HepG2 (cell line): ENCODE data around the gene BCAR3. TPM values are rescaled to one million over a fixed set of nuclear protein-coding genes. Genes with fewer than 3 reads are reported as not detected.

Source experiments
- ATAC-seq: fragments of 200-7000 bp; cut with Tn5 transposase; 3 replicates; pipeline ENCODE4 v1.9.1; 2020; ENCODE audit warnings: mild to moderate bottlenecking, moderate library complexity
- BruUV-seq: library from RNA; stranded (reverse); fragments of 400-500 nt; replicated peaks from 2 replicates; lab custom pipeline; 2021; lab: Mats Ljungman, UMichigan
- CTCF ChIA-PET: fragments of 300-600 bp; formaldehyde crosslinking; extraction: SDS; loops from one replicate; lab custom pipeline; 2021; ENCODE audit warnings: low total read pairs, inconsistent platforms, low intra/inter-chr PET ratio; lab: Yijun Ruan, JAX
- POLR2A ChIA-PET: fragments of 350-600 bp; sonication (Branson Sonifier 250); formaldehyde crosslinking; loops from one replicate; lab custom pipeline; 2020; ENCODE audit warnings: antibody characterized with exemption, inconsistent platforms; lab: Yijun Ruan, JAX
- DNase-seq: peaks from one replicate; pipeline ENCODE4 v3.0.0-alpha.2; 2015; ENCODE audit warnings: low spot score
- FAIRE-seq: peaks from 3 replicates; lab custom pipeline; 2011; peaks lifted over from hg19 to GRCh38; lab: Jason Lieb, UNC
- H2AFZ ChIP-seq: one replicate; pipeline ENCODE4 v1.6.1; 2011; ENCODE audit warnings: low read length, inconsistent platforms
- H3K27ac ChIP-seq: fragments of 300-600 bp; 3 replicates; pipeline ENCODE4 v1.8.0; 2011; ENCODE audit warnings: mixed run types, mild to moderate bottlenecking, mixed read lengths, low read length, inconsistent platforms; ENCODE audit not compliant: insufficient read depth; ENCODE audit errors: extremely low read length
- H3K27me3 ChIP-seq, 2 experiments: fragments of 200-600 bp in 1 of 2; 2 replicates in 1 of 2; 3 replicates in 1 of 2; pipeline versions ENCODE4 v1.6.0 to v1.8.0; 2011; ENCODE audit warnings: low read length in 2 of 2, mild to moderate bottlenecking in 2 of 2, moderate library complexity in 2 of 2, inconsistent platforms in 1 of 2; ENCODE audit not compliant: insufficient read depth in 2 of 2, control insufficient read depth in 1 of 2
- H3K36me3 ChIP-seq, 2 experiments: fragments of 200-600 bp in 1 of 2; replicated peaks in 1 of 2; 2 replicates in 1 of 2; 3 replicates in 1 of 2; pipeline versions ENCODE4 v1.5.1 to v1.8.0; 2011; ENCODE audit warnings: low read length in 2 of 2, inconsistent platforms in 1 of 2; ENCODE audit not compliant: insufficient read depth in 2 of 2, control insufficient read depth in 1 of 2
- H3K4me1 ChIP-seq: 2 replicates; pipeline ENCODE4 v1.5.1; 2012; ENCODE audit warnings: low read length, inconsistent platforms; ENCODE audit not compliant: insufficient read depth
- H3K4me2 ChIP-seq: 2 replicates; pipeline ENCODE4 v1.6.0; 2011; ENCODE audit warnings: low read depth, low read length, inconsistent platforms
- H3K4me3 ChIP-seq, 3 experiments: fragments of 200-600 bp in 1 of 3; sonication (generic), shearing (Covaris generic) in 1 of 3; replicated peaks in 1 of 3; 2 replicates each; pipeline ENCODE4 v1.5.1; 2011 to 2016; ENCODE audit warnings: low read length in 3 of 3, inconsistent platforms in 2 of 3, low read depth in 2 of 3, mild to moderate bottlenecking in 2 of 3, control low read depth in 1 of 3, mixed read lengths in 1 of 3; ENCODE audit not compliant: insufficient read depth in 1 of 3
- H3K79me2 ChIP-seq: one replicate; pipeline ENCODE4 v1.6.1; 2011; ENCODE audit warnings: low read length, inconsistent platforms; ENCODE audit not compliant: insufficient read depth
- H3K9ac ChIP-seq: 2 replicates; pipeline ENCODE4 v1.6.0; 2011; ENCODE audit warnings: mild to moderate bottlenecking, low read depth, low read length, inconsistent platforms; ENCODE audit not compliant: insufficient read depth
- H3K9me3 ChIP-seq: 2 replicates; pipeline ENCODE4 v1.5.1; 2012; ENCODE audit warnings: mild to moderate bottlenecking, low read length
- H4K20me1 ChIP-seq: 2 replicates; pipeline ENCODE4 v1.6.0; 2011; ENCODE audit warnings: inconsistent platforms, mild to moderate bottlenecking, low read length, moderate library complexity; ENCODE audit not compliant: insufficient read depth
- ATRX ChIP-seq: sonication (generic); formaldehyde crosslinking; IDR thresholded peaks from 2 replicates; pipeline ENCODE4 v1.4.0; 2020; ENCODE audit warnings: missing genetic modification reagents, borderline replicate concordance
- ETV5 ChIP-seq: IDR thresholded peaks from 2 replicates; pipeline ENCODE4 v1.6.1; 2018; ENCODE audit warnings: missing biosample characterization, missing genetic modification reagents, inconsistent platforms, borderline replicate concordance
- KMT2A ChIP-seq: sonication (generic); formaldehyde crosslinking; IDR thresholded peaks from 2 replicates; pipeline ENCODE4 v1.4.0; 2020; ENCODE audit warnings: missing genetic modification reagents
- RARA ChIP-seq: IDR thresholded peaks from 2 replicates; pipeline ENCODE4 v1.6.1; 2016; ENCODE audit warnings: missing genetic modification reagents, missing compliant biosample characterization
- RFX5 ChIP-seq: IDR thresholded peaks from 2 replicates; pipeline ENCODE4 v1.6.1; 2011; ENCODE audit warnings: low read depth, low read length, improper control_type of control experiment
- SIX1 ChIP-seq: sonication (generic); formaldehyde crosslinking; IDR thresholded peaks from 2 replicates; pipeline ENCODE4 v1.4.0; 2020; ENCODE audit warnings: missing genetic modification reagents, borderline replicate concordance
- SP5 ChIP-seq: IDR thresholded peaks from 2 replicates; pipeline ENCODE4 v1.6.1; 2016; ENCODE audit warnings: low read depth, borderline replicate concordance
- TBX2 ChIP-seq: sonication (generic); formaldehyde crosslinking; IDR thresholded peaks from 2 replicates; pipeline ENCODE4 v1.5.0; 2020; ENCODE audit warnings: missing genetic modification reagents, mild to moderate bottlenecking, borderline replicate concordance
- U2AF1 ChIP-seq: fragments of 200-400 bp; formaldehyde crosslinking; optimal IDR thresholded peaks from 2 replicates; pipeline ENCODE3; 2017; ENCODE audit warnings: mild to moderate bottlenecking, low read depth, low read length
- ZMYM3 ChIP-seq: sonication (generic); formaldehyde crosslinking; IDR thresholded peaks from 2 replicates; pipeline ENCODE4 v1.5.1; 2020; ENCODE audit warnings: mild to moderate bottlenecking, missing genetic modification reagents
- ZNF136 ChIP-seq: sonication (generic); formaldehyde crosslinking; IDR thresholded peaks from 2 replicates; pipeline ENCODE4 v1.8.1; 2022; ENCODE audit warnings: low read depth, mild to moderate bottlenecking, moderate library complexity, missing genetic modification reagents
- ZNF317 ChIP-seq: sonication (generic); formaldehyde crosslinking; IDR thresholded peaks from 2 replicates; pipeline ENCODE4 v1.5.0; 2020; ENCODE audit warnings: mild to moderate bottlenecking, missing genetic modification reagents
- ZNF484 ChIP-seq: sonication (generic); formaldehyde crosslinking; IDR thresholded peaks from 2 replicates; pipeline ENCODE4 v1.5.1; 2020; ENCODE audit warnings: mild to moderate bottlenecking, low read depth, missing genetic modification reagents, borderline replicate concordance
- ZNF652 ChIP-seq: IDR thresholded peaks from 2 replicates; pipeline ENCODE4 v1.6.1; 2016; ENCODE audit warnings: low read depth, borderline replicate concordance
- ZNF781 ChIP-seq: sonication (generic); formaldehyde crosslinking; IDR thresholded peaks from 2 replicates; pipeline ENCODE4 v1.5.1; 2020; ENCODE audit warnings: borderline replicate concordance, mild to moderate bottlenecking, missing genetic modification reagents; ENCODE audit errors: not compliant biosample characterization
- WGBS: methylation state at CpG from one replicate; pipeline ENCODE4 v1.1.6; 2017; ENCODE audit warnings: low lambda C conversion rate; 5-methylcytosine and 5-hydroxymethylcytosine counted together
- in situ Hi-C: cut with HindIII; loops from 2 replicates; pipeline ENCODE4 v1.10.0; 2017; ENCODE audit warnings: low pct_unique_long_range_greater_than_20kb; ENCODE audit not compliant: extremely low pct_ligation_motif_present
- intact Hi-C: fragments of 100-400 bp; cut with micrococcal nuclease; formaldehyde crosslinking; loops from one replicate; pipeline ENCODE4 v1.10.0; 2022; ENCODE audit not compliant: unreplicated experiment
- polyA plus RNA-seq, 8 experiments: library from polyadenylated mRNA; depleted of rRNA in 3 of 8; stranded (reverse) in 7 of 8; unstranded in 1 of 8; fragments of >200 nt; fragmentation: Illumina TruSeq in 4 of 8; extraction: Trizol in 4 of 8; gene quantifications; 2 replicates each; pipeline versions ENCODE4 v1.2.1 to v1.2.3, GENCODE V29; 2011 to 2016; ENCODE audit warnings: low read depth in 4 of 8, missing spikeins in 1 of 8, mixed read lengths in 1 of 8; ENCODE audit not compliant: insufficient read depth in 1 of 8
- total RNA-seq, 5 experiments: library from RNA; depleted of rRNA; stranded (reverse); fragments of >200 nt; fragmentation: Illumina TruSeq; extraction: Trizol; gene quantifications; 2 replicates each; pipeline ENCODE4 v1.2.3, GENCODE V29; 2016; ENCODE audit warnings: low read depth in 1 of 5
- TF ChIP-seq, protein P1 (sequence below): sonication (generic); formaldehyde crosslinking; IDR thresholded peaks from 2 replicates; pipeline ENCODE4 v1.8.0; 2022; ENCODE audit warnings: mild to moderate bottlenecking, missing genetic modification reagents
- TF ChIP-seq, protein P2 (sequence below): sonication (generic); formaldehyde crosslinking; IDR thresholded peaks from 2 replicates; pipeline ENCODE4 v1.4.0; 2020; ENCODE audit warnings: missing genetic modification reagents, mild to moderate bottlenecking, borderline replicate concordance
- TF ChIP-seq, protein P3 (sequence below): sonication (generic); formaldehyde crosslinking; IDR thresholded peaks from 2 replicates; pipeline ENCODE4 v1.8.0; 2022; ENCODE audit warnings: mild to moderate bottlenecking, missing genetic modification reagents, moderate library complexity

The BCAR3 gene
- total and polyA plus RNA-seq, 2 of the 13 experiments (the other 11 are each of a cell fraction or from before 2014, with no cell fraction given), result 3.6 to 4.8 TPM

DNA sequence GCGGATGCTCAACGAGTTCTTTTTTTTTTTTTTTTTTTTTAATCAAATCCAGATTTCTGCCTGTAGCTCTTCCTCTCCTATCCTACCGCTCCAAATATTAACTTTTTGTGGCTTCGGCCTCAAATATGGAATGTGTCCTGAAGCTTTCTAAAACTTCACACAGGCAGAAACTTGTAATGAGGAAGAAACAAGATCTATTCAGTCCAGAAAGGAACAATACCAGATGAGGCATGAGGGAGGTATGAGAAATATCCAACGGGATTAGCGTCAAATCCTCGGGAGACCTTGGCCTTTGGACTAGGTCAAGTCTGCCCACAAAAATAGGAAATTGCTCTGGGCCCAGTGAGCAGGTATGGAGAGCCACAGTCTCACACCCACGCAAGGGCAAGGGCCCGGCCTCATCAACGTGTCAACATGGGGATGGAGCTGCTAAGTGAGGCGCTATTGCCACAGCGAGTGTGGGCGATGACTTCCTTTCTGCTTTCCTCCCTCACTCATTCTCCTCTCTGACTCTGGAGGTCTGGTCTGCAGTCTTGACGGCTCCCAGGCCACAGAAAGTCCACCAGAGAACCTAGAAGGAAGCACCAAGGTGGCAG is 66.6 kb downstream of the BCAR3 start (continued):
- TF ChIP-seq SIX1 (CRISPR knock-in tag) (peak; percentile 15; the same call in 1 of the 2 replicates), ZNF317 (CRISPR knock-in tag) (no peak)
- TF ChIP-seq, protein P1, sequence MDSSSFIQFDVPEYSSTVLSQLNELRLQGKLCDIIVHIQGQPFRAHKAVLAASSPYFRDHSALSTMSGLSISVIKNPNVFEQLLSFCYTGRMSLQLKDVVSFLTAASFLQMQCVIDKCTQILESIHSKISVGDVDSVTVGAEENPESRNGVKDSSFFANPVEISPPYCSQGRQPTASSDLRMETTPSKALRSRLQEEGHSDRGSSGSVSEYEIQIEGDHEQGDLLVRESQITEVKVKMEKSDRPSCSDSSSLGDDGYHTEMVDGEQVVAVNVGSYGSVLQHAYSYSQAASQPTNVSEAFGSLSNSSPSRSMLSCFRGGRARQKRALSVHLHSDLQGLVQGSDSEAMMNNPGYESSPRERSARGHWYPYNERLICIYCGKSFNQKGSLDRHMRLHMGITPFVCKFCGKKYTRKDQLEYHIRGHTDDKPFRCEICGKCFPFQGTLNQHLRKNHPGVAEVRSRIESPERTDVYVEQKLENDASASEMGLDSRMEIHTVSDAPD (CRISPR knock-in tag), result peak; percentile 59; the same call in 1 of the 2 replicates

DNA sequence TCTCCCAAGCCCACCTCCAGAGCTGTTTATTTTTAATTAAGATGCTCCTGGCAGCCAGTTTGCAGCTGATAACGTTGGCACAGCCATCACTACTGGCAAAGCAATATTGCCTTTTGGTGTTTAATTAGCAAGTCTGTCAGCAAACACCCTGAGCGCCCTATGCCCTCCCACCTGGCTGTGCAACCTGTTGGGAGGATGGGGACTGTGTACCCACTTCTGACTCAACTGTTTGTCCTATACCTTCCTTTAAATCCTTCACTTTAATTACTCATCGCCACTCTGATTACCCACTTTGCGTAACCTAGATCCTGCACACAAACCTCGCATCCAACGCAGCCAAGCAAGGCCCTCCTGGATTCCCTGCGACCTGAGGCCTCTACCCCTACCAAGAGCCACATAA is 67.1 kb downstream of the BCAR3 start:
- no TSS peak for BruUV-seq
- Histone ChIP-seq H3K36me3 (no peaks in the 10 kb centered on the region; a peak in 1 of 5 replicates), H4K20me1 (no peaks in the 10 kb centered on the region), H3K9ac (peak overlapping the region; percentile 47), H3K4me1 (peaks cover 86% of the 10 kb centered on the region), H2AFZ (no peak overlapping the region), H3K79me2 (peaks cover 4% of the 10 kb centered on the region), H3K4me3 (no peak overlapping the region), H3K27ac (peak overlapping the region; percentile 100), H3K9me3 (no peaks in the 10 kb centered on the region), H3K27me3 (no peaks in the 10 kb centered on the region), H3K4me2 (0 out of 2 replicates have a peak overlapping the region, but pooled peaks have one; percentile 43)
- no peak for ATAC-seq
- 51% methylated on average over 7 of the region's 7 CpGs for WGBS
- POLR2A ChIA-PET, result interaction anchor here (1.4 to 9.3 kb wide), 6 partner anchors 9 to 269 kb away, joined by 5 to 214 read pairs (median 6); partner anchors contain the start of genes DR1 and FNBP1L
- intact Hi-C loops (no loop called here), in situ Hi-C loops (no loop called here)
- CTCF ChIA-PET, result no interaction called here
- no peak for FAIRE-seq
- peak; percentile 45 for DNase-seq
- TF ChIP-seq ETV5 (CRISPR knock-in tag) (peak; percentile 40; the same call in 1 of the 2 replicates), U2AF1 (no peak), RARA (CRISPR knock-in tag) (peak; percentile 24; the same call in 1 of the 2 replicates), TBX2 (CRISPR knock-in tag) (peak; percentile 31; the same call in 1 of the 2 replicates), ZNF781 (CRISPR knock-in tag) (no peak), ZNF484 (no peak), ZMYM3 (CRISPR knock-in tag) (no peak), ZNF136 (no peak), RFX5 (no peak), ATRX (CRISPR knock-in tag) (no peak), ZNF652 (no peak), KMT2A (CRISPR knock-in tag) (no peak), SIX1 (CRISPR knock-in tag) (no peak), SP5 (CRISPR knock-in tag) (peak; percentile 50; the same call in 1 of the 2 replicates)
- TF ChIP-seq, protein P2, sequence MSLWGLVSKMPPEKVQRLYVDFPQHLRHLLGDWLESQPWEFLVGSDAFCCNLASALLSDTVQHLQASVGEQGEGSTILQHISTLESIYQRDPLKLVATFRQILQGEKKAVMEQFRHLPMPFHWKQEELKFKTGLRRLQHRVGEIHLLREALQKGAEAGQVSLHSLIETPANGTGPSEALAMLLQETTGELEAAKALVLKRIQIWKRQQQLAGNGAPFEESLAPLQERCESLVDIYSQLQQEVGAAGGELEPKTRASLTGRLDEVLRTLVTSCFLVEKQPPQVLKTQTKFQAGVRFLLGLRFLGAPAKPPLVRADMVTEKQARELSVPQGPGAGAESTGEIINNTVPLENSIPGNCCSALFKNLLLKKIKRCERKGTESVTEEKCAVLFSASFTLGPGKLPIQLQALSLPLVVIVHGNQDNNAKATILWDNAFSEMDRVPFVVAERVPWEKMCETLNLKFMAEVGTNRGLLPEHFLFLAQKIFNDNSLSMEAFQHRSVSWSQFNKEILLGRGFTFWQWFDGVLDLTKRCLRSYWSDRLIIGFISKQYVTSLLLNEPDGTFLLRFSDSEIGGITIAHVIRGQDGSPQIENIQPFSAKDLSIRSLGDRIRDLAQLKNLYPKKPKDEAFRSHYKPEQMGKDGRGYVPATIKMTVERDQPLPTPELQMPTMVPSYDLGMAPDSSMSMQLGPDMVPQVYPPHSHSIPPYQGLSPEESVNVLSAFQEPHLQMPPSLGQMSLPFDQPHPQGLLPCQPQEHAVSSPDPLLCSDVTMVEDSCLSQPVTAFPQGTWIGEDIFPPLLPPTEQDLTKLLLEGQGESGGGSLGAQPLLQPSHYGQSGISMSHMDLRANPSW (CRISPR knock-in tag), result no peak
- TF ChIP-seq, protein P3, sequence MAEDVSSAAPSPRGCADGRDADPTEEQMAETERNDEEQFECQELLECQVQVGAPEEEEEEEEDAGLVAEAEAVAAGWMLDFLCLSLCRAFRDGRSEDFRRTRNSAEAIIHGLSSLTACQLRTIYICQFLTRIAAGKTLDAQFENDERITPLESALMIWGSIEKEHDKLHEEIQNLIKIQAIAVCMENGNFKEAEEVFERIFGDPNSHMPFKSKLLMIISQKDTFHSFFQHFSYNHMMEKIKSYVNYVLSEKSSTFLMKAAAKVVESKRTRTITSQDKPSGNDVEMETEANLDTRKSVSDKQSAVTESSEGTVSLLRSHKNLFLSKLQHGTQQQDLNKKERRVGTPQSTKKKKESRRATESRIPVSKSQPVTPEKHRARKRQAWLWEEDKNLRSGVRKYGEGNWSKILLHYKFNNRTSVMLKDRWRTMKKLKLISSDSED (CRISPR knock-in tag), result no peak
